H1 (cell line): Measurements from ENCODE around the gene ZBTB20. TPM values are rescaled to one million over a fixed set of nuclear protein-coding genes. Genes with fewer than 3 reads are reported as not detected.

Experiments
- CBX8 ChIP-seq: fragments of 300-800, 300-1000 bp; sonication (generic); IDR thresholded peaks from 2 replicates; pipeline ENCODE4 v1.7.1; 2016; ENCODE audit warnings: low read depth, low read length, borderline replicate concordance
- EZH2 ChIP-seq: fragments of 200-600 bp; sonication (generic); IDR thresholded peaks from 2 replicates; pipeline ENCODE4 v1.7.1; 2012; ENCODE audit warnings: low read depth, mild to moderate bottlenecking, moderate library complexity, low read length, inconsistent platforms; ENCODE audit not compliant: severe bottlenecking
- MAFK ChIP-seq: IDR thresholded peaks from 2 replicates; pipeline ENCODE4 v1.6.1; 2012; ENCODE audit warnings: low read depth, mild to moderate bottlenecking, improper control_type of control experiment, low read length
- PHF8 ChIP-seq: fragments of 200-600 bp; sonication (generic); conservative IDR thresholded peaks from 2 replicates; pipeline ENCODE4 v1.7.1; 2012; ENCODE audit warnings: low read depth, mild to moderate bottlenecking, inconsistent platforms, low read length, moderate library complexity
- POLR2AphosphoS5 ChIP-seq: IDR thresholded peaks from 2 replicates; pipeline ENCODE4 v1.6.1; 2011; ENCODE audit warnings: low read depth, low read length
- SAP30 ChIP-seq: fragments of 300-600 bp; sonication (generic); IDR thresholded peaks from 2 replicates; pipeline ENCODE4 v1.7.1; 2012; ENCODE audit warnings: low read length, moderate library complexity, mild to moderate bottlenecking, inconsistent platforms; ENCODE audit not compliant: insufficient read depth, insufficient replicate concordance
- SP4 ChIP-seq: IDR thresholded peaks from 2 replicates; pipeline ENCODE4 v1.6.1; 2012; ENCODE audit warnings: low read length, inconsistent platforms
- SUZ12 ChIP-seq: fragments of 200-600 bp; sonication (generic); IDR thresholded peaks from 2 replicates; pipeline ENCODE4 v1.6.1; 2012; ENCODE audit warnings: mild to moderate bottlenecking, inconsistent platforms, low read length, moderate library complexity, mixed read lengths
- polyA plus RNA-seq, 7 experiments: library from polyadenylated mRNA; depleted of rRNA in 3 of 7; stranded (reverse) in 5 of 7; unstranded in 2 of 7; fragments of >200 nt in 5 of 7; fragments of 200-250 nt in 2 of 7; gene quantifications; 1 replicate in 5 of 7; 2 replicates in 1 of 7; 4 replicates in 1 of 7; pipeline versions ENCODE4 v1.2.1 to v1.2.3, GENCODE V29; 2011 to 2013; ENCODE audit warnings: missing spikeins in 2 of 7, mixed read lengths in 2 of 7
- total RNA-seq: library from RNA; stranded (reverse); fragmentation: NEBNext Ultra II Directional; extraction: Animal tissue kit (Norgen Biotek cat#: 25700); gene quantifications from 2 replicates; pipeline ENCODE4 v1.2.1, GENCODE V29; 2021

Gene ZBTB20
- total and polyA plus RNA-seq, 2 of the 8 experiments (the other 6 are each of a cell fraction or from before 2014, with no cell fraction given): 0.35 to 1.3 TPM

DNA sequence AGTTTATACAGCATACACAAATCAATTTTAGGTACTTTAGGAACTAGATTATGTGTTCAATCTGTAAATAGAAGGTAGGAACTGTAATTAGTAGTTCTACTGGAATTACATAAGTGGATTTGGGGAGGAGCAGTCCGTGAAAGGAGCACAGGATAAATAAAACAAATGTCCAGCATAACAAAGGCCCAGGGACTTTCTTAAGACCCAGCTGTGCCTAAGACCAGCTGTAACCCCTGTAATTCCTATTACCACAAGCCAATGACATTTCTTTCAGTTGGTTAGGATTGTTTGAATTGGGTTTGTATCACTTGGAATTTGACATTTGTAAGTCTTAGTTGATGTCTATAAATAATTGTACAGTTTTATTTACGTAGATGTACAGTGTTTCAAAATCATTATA is 4.8 kb upstream of the ZBTB20 start (continued):
- no peak for TF ChIP-seq MAFK
- no peak for TF ChIP-seq SP4
- no peak for TF ChIP-seq SAP30
- no peak for TF ChIP-seq SUZ12
- no peak for TF ChIP-seq CBX8
- TF ChIP-seq EZH2: no peak
- TF ChIP-seq PHF8: no peak
- TF ChIP-seq POLR2AphosphoS5: no peak
- TF ChIP-seq, all 59 proteins: peak for 0
